Limb (tissue), 2 donors: Measurements from ENCODE around the gene TMEM256.

Experiments used
- DNase-seq, 2 donors: peaks; one replicate each; pipeline ENCODE4 v3.0.0-alpha.2; 2016; ENCODE audit errors: extremely low spot score in 2 of 2

Gene TMEM256

DNA sequence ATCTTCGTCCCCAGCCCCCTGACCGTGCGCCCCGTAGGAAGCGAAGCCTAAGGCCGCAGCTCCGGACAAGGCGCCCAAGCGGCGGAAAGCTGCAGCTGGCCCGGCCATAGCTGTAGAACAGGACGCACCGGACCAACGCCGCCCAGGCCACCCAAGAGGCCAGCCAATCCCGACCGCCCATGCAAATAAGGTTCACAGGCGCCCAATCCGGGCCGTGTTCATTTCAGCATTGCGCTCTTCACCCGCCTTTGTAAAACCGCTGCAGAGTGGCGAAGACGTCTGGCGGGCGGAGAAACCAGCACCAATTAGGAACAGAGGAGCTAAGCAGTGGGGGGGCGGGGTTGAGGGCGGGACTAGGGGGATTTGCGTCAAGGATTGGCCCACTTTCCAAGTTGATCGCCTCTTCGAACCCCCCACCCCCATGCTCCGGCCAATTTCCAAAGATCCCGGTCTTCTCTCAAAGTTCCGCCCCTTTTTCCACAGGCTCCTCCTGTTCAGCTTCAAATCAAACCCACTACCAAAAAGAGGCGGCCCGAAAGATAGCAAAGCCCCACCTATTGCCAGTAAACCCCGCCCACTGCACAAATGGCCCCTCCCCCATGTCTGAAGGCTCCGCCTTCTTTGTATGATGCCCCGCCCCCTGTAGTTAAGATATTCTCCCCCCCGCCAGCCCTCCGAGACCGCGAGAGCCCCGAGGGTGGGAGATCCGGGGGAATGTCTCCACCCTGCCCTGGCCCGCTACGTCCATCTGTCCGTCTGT lies at the start of gene TMEM256:
TMEM256 (minus strand) TSS at position 121 of the 760 bp plus-strand sequence; CDS start at position 108, 13 bp downstream.
- peak; percentile 98 to 99 for DNase-seq

DNA sequence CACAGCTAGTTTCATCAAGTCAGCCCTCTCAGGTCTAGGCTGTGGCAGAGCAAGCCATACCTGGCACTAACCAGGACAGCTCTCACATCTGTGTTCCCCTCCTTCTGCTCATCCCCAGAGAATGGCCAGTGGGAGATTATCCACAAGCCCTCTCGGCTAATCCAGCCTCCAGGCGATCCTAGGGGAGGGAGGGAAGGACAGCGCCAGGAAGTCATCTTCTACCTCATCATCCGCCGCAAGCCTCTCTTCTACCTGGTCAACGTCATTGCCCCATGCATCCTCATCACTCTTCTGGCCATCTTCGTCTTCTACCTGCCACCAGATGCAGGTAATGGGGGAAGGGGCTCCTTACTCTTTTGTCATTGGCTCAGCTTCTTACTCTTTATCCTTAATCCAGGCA lies 44.6 kb upstream of the TMEM256 start:
- DNase-seq: no peak

DNA sequence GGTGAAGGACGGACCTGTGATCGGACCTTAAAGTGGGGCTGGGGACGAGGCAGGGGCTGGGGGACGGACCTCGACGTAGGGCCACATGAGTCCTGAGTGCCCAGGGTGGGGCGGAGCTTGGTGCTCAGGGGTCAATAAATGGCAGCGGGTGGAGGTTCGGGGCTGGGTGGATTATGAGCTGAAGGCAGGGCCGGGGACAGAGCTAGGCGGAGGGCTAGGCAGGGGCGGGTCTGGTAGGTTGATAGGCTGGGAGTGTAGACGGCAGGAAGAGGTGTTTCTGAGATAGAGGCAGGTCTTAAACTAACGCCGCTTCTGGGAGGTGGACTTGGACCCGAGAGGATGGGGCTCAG lies 41.7 kb upstream of the TMEM256 start:
- no peak for DNase-seq

DNA sequence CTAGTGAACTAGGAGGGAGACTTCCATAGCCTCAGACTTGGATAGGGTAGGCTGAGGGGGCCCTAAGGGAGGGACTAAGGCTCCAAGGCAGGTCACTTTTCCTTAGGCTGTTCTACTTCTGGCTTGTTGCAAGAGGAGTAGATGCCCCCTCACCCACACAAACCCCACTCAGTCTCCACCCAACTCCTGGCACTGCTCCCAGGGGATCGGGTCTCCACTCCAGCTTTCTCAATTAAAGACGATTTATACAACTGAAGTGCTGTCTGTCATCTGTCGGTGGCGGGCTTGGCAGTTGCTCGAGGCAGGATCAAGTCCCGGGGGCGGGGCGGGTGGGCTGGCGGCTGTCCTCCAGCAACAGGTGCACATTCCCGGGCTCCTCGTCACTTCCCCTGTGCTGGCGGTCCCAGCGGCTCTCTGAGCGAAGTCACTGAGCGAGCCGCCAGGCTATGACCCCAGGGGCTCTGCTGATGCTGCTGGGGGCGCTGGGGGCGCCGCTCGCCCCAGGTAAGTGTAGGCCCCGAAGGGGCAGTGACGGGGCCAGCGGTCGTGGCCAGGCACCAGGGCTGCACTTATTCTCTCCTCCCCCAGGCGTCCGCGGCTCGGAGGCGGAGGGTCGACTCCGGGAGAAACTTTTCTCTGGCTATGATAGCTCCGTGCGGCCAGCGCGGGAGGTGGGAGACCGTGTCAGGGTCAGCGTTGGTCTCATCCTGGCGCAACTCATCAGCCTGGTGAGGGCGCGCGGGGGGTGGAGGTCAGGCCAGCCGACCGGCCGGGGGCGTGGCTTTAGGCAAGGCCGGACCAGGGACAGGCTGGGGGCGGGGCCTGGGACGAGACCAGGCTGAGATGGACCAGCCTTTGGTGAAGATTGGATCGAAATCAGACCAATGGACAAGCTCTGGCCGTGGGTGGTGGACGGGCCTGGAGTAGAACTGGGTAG lies 41.1 kb upstream of the TMEM256 start, which contains the start of gene CHRNB1:
CHRNB1 (plus strand) TSS at position 380 of the 937 bp plus-strand sequence; CDS start at position 447, 67 bp downstream.
- peak; percentile 53 to 74 for DNase-seq

DNA sequence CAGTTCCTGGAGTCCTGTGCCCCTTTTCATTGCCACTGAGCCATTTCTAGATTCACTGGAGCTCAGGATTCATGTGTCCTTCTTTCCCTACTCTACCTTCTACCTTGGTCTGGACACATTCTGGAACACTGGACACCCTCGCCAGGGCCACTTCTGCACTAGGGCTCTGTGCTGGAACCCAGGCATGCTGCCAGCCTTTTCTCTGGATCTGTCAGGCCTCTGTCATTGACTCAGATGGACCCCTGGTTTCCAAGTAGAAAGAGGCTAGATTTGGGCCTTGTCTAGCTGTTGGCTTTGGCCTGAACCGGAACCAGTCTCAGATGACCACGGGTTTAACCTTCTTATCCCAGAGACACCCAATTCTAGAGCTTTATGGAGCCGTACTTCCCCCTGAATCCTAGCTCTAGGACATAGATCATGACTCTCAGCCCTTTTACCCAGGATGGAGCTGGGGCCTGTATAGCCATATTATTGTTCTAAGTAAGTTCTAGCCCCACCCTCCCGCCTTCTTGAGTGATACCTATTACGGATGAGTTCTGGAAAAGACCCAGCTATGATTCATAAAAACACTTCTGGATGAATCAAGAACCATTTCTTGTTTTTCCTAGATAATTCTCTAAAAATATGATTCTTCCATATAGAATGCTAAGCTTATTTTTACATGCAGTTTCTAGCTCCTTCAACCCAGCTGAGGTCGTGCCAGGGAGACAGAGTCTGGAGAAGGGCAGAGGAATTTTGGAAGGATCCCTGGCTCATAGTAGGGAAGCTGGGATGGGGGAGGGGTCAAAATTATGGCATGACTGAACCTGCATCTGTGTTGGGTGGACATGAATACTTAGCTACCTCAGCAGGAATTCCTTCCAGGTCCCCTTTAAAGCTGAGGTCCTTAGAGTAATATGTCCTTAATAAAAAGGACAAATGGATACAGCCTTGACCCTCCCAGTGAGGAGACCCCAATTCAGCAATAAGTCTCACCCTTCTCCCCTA lies 39.9 kb upstream of the TMEM256 start:
- no peak for DNase-seq

DNA sequence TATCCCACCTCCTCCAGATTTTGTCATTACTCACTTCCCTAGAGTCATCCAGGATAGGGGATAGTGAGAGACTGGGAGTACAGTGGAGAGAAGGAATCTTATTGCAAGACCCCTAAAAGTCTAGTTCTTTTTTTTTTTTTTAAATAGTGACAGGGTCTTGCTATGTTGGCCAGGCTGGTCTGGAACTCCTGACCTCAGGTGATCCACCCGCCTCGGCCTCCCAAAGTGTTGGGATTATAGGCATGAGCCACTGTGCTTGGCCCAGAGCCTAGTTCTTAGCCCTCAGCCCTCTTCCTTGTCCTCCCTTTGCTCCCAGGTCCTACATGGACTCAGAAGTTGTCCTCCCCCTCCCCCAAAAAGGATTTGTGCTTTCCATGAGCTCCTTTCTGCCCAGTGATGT lies 38.2 kb upstream of the TMEM256 start:
- no peak for DNase-seq

DNA sequence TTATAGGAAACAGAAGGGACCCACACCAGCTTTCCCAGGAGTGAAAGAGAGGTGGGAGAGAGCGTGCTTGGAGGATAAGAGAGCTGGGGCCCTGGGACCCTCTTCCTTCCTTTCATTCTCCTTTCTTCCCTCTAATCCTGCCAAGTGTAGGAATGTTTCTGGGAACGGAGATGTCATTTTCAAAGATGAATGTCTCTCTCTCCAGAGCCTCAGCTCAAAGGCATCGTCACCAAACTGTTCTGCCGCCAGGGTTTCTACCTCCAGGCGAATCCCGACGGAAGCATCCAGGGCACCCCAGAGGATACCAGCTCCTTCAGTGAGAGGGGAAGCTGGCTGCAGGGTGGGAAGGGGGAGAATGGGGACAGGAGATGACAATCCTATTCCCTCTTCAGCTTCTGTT lies 37.4 kb upstream of the TMEM256 start:
- DNase-seq: no peak

DNA sequence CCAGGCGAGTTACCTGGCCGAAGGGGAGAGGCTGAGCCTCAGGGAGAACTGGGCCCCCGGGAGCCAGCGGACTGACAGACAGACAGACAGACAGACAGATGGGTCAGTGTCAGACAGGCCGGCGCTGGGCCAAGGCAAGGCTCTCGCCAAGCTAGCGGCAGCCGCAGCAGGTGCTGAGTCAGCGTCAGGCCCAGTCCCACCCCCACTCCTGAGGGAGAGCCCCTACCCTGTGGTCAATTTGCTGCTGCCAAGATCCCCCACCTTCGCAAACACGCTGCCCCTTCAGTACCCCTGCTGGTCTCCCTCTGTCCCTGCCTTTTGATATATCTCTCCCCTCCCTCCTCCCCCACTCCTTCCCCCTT lies 36.9 kb upstream of the TMEM256 start:
- DNase-seq: peak in 1 of 2 donors; percentile 55

DNA sequence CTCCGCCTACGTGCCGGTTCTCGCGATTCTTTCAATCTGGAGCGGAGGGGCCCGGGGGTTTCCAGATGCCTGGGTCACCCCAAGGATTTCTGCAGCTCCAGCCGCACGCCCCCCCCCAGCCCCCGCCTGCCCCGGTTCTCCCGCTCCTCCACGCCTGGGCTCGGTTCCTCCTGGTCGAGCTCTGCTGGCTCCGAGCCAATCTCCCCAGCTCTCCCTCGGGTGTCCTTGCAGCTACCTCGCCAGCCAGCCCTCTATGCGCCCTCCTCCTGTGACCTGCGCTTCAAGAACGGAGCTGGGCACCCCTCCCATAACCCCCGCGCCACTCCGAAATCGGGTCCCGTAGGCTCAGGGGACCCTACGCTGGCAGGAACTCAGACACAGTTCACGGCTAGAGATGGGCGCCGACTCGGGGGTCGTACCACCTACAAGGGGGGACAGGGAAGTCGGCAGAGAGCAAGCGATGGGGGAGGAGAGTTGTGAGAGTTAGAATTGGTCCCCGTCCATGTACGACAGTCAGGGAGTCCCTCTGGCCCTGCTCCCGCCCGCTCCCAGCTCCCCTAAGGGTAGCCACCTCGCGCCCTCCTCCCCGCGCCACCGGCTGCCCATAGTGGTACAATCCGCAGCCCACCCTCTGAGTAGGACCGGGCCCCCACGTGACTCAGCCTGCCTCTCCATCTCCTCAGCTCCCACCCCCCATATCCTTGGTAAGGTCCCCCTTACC lies 36.4 kb upstream of the TMEM256 start:
- peak in 1 of 2 donors; percentile 86 for DNase-seq

DNA sequence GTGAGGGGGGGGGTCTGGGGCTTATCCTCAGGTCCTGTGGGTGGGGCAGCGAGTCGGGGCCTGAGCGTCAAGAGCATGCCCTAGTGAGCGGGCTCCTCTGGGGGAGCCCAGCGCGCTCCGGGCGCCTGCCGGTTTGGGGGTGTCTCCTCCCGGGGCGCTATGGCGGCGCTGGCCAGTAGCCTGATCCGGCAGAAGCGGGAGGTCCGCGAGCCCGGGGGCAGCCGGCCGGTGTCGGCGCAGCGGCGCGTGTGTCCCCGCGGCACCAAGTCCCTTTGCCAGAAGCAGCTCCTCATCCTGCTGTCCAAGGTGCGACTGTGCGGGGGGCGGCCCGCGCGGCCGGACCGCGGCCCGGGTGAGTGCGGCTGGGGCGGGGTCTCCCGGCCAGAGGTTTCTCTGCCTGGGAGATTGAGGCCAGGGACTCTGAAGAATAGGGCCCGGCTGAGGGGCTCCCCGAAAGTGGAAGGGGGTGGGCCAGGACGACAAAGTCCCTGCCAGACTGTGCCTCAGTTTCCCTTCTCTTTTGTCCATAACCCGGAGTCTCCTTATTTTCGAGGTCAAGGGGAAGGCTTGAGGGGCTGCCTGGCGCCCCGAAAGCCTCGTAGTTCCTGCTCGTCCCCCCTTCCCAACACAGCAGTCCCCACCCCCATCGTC lies 35.7 kb upstream of the TMEM256 start, which contains the start of gene FGF11:
FGF11 (plus strand) TSS at position 51 of the 651 bp plus-strand sequence; CDS start at position 160, 109 bp downstream.
- DNase-seq: peak in 1 of 2 donors; percentile 51

DNA sequence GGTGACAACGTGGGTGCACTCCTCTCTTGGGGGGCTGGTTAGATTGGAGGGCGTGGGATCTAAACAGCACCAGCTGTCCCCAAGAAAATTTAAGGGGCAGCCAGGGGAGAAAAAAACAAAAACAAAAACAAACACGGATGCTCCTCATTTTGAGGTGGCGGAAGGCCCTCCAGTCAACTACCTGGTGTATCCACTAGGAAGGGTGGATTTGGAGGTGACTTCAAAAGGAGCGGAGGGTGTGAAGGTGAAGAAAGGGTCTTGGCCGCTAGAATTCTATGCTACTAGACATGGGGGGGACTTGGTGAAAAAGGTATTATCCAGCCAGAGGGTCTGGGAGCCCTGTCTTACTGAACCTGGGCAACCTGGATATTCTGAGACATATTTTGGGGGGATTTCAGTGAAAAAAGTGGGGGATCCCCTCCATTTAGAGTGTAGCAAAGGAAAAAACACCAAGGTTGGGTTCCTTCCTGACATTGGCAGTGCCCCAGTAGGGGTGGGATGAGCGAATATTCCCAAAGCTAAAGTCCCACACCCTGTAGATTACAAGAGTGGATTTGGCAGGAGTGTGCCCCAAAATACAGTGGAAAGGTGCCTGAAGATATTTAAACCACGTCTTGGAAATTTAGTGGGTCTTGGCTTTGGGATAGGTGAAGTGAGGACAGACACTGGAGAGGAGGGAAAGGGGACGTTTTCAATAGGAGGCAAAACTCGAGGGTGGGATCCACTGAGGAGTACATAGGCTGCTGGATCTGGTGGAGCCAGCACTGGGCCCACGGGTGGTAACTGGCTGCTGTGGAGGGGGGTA lies 35.0 kb upstream of the TMEM256 start:
- no peak for DNase-seq

DNA sequence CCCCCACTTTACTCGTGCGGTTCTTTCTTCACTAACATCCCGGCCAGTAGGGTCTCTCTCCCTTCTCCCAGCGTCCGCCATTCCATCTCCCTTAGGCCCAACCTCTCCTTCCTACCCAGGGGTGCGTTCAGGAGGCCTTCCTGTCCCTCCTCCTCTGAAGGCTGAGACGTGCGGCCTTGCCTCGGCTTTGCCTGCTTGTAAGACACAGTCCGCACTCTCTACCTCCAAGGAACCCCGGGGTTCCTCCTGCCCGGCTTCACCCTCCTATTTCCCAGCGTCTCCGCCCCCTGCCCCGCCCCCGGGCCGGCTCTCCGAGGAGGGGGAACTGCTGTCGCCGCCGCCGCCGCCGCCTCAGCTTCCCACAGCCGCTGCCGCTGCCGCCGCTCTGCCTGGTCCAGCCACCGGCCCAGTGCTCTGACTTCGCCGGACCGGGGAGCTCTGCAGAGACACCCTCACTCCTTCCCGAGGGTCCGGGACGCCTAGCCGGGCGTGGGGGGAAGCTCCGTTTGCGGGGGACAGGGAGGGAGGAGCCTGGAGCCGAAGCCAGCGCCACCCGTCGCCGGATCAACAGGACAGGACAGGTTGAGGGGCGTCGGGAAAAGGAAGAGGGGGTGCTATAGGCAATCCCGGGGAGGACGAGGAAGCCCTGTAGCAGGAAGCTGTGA lies 34.2 kb upstream of the TMEM256 start:
- DNase-seq: peak in 1 of 2 donors; percentile 79

DNA sequence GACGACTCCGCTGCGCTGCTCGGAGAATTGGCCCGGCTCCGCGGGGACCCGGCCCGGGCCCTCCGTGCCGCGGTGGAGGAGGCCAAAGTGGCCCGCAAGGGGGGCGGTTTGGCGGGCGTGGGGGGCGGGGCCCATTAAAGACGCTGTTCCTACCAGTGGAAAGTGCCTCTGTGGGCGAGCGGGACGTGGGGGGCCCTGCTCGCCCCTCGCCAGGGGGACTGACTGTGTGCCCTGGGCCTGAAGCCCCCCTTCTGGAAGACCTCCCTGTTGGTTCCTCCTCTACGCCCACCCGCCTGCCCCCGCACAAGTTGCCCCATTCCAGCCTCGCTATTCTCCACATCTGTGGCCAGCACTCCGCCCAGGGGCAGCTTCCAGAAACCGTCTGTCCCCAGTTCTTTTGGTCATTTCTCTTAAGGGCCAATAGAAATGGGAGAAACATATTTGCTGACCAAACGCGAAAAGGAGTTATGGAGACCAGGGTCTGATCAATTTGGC lies 33.5 kb upstream of the TMEM256 start:
- DNase-seq: no peak

DNA sequence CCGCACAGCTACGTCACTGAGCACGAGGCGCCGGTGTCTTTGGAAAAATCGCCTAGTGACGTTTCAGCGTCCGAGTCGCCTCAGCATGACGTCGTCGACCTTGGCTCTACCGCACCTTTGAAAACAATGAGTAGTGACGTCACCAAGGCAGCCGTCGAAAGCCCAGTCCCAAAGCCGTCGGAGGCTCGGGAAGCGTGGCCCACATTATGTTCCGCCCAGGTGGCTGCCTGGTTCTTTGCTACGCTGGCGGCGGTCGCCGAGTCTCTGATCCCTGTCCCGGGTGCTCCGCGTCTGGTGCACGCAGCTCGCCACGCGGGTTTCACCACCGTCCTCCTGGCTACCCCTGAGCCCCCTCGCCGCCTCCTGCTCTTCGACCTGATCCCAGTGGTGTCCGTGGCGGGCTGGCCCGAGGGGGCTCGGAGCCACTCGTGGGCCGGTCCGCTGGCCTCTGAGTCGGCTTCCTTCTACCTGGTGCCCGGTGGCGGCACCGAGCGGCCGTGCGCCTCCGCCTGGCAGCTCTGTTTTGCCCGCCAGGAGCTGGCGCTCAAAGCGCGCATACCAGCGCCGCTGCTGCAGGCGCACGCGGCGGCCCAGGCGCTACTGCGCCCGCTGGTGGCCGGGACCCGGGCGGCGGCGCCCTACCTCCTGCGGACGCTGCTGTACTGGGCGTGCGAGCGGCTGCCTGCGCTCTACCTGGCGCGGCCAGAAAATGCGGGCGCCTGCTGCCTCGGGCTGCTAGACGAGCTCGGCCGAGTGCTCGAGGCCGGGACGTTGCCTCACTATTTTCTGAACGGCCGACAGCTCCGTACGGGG lies 32.9 kb upstream of the TMEM256 start:
- peak; percentile 69 to 85 for DNase-seq

DNA sequence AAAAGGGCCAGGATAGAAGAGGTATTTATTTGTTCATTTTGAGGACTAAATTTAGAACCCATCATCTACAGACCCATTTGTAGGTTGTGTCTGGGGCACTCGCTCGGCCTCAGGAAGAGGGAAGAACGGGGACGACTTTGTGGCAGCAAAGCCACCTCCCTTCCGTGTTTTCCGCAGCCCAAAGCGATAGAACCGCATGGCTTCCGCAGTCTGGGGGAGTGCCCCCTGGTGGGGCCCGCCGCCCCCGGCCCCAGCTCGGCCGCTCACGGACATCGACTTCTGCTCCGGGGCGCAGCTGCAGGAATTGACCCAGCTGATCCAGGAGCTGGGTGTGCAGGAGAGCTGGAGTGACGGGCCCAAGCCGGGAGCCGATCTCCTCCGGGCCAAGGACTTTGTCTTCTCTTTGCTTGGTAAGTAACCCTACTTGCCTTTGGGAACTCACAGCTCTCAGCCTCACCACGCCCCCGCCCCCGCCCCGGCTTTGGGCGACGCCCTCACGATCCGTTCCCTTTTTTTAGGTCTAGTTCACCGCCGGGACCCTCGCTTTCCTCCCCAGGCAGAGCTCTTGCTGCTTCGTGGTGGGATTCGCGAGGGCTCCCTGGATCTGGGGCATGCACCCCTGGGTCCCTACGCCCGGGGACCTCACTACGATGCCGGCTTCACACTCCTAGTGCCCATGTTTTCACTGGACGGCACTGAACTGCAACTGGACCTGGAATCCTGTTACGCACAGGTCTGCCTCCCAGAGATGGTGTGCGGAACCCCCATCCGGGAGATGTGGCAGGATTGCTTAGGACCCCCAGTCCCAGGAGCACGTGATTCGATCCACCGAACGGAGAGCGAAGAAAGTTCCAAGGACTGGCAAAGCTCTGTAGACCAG lies 32.0 kb upstream of the TMEM256 start:
- DNase-seq: peak in 1 of 2 donors; percentile 69

DNA sequence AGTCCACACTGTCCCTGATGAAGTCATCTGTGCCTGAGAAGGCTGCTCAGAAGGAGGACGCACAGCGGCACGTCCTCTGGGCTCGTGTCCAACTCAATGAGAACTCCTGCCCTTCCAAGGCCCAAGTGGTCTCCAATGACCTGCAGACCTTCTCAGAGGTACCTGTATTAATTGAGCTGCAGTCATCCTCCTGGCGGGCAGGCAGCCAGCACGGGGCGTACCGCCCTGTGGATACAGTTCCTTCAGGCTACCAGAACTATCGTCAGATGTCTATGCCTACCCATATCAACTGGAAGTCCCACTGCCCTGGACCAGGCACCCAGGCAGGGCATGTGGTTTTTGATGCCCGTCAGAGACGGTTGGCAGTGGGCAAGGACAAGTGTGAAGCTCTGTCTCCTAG lies 28.4 kb upstream of the TMEM256 start:
- no peak for DNase-seq
